HuH-7 (cell line): Measurements from ENCODE around the gene FAHD1.
A peak's percentile ranks its signal among the peaks of the same experiment; 100 is the strongest.

ENCODE experiments used
- DNase-seq: peaks from one replicate; pipeline ENCODE4 v3.0.0; 2011; ENCODE audit warnings: low spot score

Gene FAHD1

DNA sequence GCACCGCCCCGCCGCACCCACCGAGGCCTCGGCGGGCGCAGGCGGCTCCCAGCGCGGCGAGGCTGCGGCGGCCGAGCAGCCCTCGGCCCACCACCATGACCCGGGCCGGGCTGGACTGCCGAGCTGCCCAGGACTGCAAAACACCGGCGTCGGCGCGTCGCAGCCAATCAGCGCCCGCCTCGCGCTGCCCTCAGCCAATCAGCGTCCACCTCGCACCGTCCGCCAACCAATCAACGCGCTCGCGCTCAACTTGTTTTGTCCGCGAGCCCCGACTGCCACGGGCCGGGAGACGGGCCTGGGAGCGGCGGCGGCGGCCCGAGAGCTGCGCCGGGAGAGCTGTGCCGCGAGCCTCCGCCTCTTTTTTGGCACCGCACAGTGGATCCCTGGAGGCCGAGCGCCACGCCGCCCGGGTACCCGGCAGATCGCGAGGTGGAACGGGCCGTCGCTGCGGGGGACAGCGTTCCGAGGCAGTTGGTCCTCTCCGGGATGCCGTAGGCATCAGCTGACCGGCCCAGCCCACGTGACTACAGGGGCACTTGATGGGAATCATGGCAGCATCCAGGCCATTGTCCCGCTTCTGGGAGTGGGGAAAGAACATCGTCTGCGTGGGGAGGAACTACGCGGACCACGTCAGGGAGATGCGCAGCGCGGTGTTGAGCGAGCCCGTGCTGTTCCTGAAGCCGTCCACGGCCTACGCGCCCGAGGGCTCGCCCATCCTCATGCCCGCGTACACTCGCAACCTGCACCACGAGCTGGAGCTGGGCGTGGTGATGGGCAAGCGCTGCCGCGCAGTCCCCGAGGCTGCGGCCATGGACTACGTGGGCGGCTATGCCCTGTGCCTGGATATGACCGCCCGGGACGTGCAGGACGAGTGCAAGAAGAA, at the start of gene FAHD1, which contains the start of gene HAGH:
Gene FAHD1 (plus strand): TSS at position 516 of the 883 bp plus-strand sequence. CDS start 33 bp downstream, at position 549.
Gene HAGH (minus strand): TSS at position 135 of the 883 bp plus-strand sequence. CDS start 38 bp downstream, at position 97.
- DNase-seq: peak; percentile 100

DNA sequence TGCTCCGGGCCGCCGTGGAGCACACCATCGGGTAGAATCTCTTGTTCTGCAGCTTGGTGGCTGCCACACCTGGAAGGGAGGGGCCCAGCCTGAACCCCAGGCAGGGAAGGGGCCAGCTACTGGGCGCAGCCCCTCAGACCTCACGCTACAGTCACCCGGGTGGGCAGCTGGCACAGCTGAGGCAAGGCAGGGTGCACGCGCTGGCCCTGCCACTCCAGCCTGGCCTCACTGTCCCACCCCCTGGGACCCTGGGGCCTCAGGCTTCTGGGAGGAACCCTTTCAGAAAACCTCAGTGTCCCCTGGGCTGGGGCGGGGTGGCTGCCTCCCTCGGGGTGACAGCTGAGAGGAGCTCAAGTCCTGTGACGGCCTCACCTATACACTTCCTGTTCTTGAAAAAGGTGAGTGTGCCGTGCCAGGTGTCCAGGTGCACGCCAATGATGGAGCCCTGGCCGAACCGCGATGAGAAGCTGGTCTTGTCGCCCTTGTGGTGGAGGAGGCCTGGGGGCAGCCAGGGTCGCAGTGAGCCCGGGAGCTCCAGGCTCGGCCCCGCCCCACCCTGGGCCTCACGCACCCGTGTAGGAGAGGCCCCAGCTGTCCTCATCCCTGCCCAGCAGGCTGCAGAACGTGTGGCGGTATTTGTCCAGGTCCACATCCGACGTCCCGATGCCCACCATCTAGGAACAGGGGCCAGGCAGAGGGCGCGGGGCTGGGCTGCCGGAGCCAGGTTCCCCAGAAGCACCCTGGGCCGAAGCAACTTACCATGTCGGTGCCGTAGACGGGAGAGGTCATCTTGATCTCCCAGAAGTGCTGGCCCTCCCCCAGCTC, 49.4 kb upstream of the FAHD1 start:
- no peak for DNase-seq

DNA sequence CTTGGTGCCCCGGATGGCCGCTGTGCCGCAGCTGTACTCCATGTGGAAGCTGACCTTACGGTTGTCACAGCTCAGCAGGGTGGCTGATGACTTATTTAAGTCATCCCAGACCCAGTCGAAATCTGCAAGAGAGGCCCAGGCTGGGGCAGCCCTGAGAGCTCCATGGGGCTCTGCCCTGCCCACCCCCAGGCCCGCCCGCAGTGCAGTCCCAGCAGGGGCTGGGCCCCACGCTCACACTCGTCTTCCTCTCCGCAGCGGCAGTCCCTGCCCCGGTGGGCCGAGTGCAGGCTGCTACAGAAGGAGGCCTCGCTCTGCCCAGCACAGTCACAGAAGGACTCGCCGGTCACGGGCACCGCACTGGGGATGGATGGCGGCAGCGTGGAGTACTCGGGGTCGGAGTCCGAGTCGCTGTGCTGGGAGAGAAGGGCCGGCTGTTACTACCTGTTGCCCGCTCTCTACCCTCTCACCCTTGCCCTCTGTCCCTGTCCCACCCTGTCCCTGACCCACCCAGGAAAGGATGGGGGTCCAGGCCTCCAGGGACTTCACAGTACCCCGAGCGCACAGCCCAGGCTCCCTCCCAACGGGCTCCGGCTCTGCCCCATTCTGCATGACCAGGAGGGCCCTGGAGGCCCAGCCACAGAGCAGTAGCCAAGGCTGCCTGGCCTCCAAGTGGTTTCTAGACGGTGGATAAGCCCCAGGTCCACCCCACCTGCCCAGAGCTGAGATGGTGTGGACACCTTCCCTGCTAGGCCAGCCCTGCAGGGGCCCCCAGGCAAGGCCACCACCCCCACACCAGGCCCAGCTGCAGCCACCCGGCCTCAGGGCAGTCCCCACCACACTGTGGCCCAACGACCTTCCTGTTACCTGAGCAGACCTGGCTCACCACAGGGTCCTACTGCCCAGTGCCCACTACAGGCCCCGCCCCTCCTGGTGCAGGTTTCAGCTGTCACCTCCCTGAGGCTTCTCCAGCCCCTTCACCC, 48.5 kb upstream of the FAHD1 start:
- no peak for DNase-seq

DNA sequence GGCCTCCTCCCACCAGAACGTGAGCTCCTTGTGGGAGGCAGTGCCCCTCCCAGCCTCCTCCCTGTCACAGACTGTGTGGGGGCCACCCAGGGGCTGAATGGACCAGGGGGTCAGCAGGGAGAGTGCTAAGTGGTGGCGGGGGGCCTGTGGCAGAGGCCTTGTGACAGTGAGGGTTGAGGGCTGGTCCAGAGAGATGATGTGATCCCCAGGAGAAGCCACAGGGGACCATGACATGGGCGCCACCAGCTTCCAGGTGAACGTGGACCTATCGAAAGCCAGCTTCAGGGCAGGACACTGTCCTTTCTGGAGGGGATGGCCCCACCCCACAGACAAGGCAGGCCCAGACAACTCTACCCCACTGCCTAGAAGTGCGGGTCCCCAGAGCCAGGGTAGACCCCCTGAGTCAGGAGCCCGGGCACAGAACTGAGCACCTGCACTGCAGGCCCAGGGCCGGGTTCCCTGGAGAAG, 47.7 kb upstream of the FAHD1 start:
- DNase-seq: no peak

DNA sequence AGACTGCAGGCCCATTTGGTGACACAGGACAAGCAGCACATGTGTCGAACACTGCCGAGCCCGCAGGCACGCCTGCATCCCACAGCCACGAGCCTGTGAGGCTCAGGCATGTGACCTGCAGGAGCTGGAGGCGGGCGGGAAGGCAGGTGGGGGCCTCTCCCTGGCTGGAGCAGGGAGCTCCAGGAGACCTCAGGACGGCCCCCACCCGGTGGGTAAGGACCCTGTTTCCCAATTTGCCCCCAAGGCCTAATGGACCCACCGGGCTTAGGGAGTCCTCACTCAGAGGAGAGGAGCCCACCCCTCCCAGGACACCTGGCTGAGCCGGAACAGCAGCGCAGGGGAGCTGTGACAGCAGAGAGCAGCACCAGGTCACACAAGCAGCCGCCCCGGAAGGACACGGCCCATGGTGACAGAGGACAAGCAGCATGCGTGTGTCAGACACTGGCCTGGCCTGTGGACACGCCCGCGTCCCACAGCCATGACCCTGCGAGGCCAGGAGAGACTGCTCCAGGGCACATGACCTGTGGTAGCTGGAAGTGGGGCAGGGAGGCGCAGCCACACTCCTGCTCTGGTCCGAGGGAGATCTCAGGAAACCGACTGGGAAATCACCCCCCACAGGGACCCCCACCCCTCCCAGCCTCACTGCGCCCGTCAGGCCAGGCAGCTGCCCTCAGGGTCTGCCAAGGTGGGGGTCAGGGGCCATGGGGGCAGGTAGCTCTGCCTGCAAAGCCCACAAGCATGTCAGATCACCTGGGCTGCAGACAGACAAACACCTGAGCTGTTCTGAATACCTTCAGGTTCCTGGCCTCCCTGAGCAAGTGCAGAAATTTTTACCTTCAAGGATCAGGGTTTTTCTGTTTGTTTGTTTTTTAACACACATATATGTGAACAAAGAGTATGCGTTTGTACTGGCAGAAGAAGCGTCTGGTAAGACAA, 47.0 kb upstream of the FAHD1 start:
- no peak for DNase-seq

DNA sequence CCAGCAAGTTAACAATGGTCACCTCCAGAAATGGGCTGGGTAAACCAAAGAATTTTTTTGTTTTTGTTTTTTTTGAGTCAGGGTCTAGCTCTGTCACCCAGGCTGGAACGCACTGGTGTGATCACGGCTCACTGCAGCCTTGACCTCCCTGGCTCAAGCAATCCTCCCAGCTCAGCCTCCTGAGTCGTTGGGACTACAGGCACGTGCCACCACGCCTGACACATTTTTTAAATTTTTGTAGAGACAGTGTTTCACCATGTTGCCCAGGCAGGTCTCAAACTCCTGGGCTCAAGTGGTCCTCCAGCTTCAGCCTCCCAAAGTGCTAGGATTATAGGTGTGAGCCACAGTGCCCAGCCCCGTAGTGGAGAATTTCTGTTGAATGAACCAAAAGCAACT, 46.3 kb upstream of the FAHD1 start:
- no peak for DNase-seq

DNA sequence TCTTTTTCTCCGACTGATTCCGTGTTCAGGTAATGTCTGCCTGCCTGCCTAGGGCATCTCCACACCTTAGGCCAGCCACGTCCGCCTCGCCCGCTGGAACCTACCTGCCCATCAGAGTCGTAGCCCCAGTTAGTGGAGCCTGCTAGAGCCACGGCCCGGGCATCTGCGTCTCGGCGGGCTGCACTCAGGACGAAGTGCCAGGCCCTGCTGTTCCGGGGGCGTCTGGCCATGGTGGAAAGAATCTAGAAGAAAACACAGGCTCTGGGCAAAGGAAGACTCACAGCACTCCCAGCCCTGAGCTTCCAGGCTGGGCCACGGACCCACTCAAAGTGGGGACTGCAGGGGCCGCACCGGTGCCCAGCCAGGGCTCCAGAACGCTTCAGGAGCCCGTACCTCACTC, 45.8 kb upstream of the FAHD1 start:
- DNase-seq: no peak

DNA sequence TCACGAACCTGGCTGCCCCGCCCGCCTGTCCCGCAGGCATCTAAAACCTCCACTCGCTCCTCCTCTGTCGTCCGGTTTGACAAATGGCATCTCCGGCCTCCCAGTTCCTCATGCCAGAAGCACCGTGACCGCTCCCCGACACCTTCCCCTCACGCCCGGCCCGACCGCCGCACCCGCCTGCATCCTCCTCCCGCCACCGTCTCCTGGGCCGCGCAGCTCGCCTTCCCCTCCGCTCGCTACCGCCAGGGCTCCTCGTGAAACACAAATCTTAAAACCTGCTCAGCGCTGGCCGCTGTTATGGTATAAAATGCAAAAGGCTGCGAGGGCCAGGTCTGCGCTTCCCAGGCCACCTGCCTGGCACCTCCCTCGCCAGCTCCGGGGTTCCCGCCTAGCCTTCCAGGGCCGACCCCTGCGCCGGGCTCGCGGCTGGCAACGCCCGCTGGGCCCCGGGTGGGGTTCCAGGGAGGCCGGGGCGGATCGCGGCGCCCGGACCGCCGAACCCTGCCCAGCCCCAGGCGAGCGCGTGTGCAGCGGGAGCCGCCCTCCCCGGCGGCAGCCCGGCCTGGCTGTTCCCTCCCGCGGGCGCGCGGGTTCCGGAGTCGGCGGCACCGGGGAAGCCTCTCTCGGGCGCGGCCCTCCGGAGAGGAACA, 45.1 kb upstream of the FAHD1 start:
- no peak for DNase-seq

DNA sequence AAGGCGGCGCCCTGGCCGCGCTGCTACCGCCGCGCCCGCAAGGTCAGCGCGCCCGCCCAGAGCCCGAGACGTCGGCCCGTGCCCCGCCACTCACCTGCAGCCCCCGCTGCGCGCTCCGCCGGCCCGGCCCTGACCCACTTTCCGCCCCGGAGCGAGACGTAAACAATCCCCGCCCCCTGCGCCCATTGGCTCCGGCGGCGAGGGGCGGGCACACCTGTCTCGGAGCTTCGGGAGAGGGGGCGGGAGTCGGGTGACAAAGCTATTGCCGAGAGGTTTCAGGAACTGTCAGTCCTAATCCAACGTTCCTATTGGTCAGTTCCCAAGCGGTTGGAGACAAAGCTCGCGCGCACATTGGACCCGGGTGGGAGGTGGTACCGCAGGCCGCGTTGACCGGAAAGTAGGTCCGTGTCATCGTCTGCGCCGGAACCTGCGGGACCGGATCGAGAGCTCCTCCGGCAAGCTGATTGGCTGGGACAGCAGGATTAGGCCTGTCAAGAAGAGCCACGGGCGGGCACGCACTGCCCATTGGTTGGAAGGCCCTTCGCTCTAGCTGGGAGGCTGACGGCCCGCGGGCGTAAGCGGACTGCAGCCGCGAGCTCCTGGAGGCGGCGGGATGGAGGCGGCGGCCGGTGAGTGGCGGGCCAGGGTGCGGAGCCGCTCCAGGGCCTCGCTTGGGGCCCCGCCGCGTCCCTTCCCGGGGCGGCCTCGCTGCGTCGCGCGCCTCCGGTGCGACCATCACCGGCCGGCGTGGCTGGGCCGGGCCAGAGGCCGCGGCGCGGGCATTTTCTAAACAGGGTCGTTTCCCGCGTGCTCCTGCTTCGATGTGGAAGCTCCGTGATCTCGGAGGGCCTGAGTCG, 44.4 kb upstream of the FAHD1 start, which contains the start of the genes NUBP2 and SPSB3:
Gene NUBP2 (plus strand): TSS at position 553 of the 857 bp plus-strand sequence. CDS start 61 bp downstream, at position 614.
Gene SPSB3 (minus strand): TSS at position 164 of the 857 bp plus-strand sequence. CDS start 1,088 bp downstream, outside the sequence.
- peak; percentile 100 for DNase-seq

- no peak for DNase-seq
Measured at GRCh38 chr16:1784977-1785845, 41.8 kb upstream of the FAHD1 start.

- no peak for DNase-seq
Measured at GRCh38 chr16:1785846-1786170, 41.2 kb upstream of the FAHD1 start.

DNA sequence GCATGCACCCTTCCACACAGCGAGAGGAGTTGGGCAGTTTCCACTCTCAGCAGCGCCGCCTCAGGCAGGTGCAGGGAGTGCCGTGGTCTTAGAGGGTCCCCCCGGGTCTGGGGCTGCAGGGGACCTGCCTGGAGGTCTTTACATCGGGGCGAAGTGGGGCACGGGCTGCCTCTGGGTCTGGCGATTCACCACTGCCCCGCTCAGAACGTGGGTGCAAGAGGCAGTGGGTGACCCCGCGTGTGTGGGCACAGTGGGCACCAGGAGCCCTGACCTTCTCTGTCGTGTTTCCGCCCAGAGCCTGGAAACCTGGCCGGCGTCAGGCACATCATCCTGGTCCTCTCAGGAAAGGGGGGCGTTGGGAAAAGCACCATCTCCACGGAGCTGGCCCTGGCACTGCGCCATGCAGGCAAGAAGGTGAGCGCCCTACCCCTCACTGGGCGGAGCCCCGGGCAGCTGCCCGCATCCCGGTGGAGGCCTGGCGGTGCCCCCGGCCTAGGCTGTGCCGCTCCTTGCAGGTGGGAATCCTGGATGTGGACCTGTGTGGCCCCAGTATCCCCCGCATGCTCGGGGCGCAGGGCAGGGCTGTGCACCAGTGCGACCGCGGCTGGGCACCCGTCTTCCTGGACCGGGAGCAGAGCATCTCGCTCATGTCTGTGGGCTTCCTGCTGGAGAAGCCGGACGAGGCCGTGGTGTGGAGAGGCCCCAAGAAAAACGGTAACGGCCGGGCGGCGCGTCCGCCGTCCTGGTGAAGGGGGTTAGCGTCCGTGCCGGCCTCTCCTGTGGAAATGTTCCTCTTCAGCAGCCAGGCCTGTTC, 40.6 kb upstream of the FAHD1 start:
- DNase-seq: no peak

DNA sequence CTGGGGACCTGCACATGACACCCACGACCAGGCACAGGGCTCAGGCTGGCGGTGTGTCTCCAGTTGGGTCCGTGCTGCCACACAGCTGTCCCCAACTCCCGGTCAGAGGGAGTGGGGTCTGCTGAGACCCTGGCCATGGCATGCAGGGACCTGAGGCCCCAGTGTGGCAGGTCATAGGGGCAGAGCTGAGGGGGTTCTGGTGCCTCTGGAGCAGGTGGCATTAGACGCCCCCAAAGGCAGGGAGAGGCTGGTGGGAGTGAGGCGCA, 40.0 kb upstream of the FAHD1 start:
- no peak for DNase-seq

- no peak for DNase-seq
Measured at GRCh38 chr16:1787322-1788094, 39.5 kb upstream of the FAHD1 start.

- DNase-seq: no peak
Measured at GRCh38 chr16:1788095-1788707, 38.8 kb upstream of the FAHD1 start.

- DNase-seq: no peak
Measured at GRCh38 chr16:1788708-1789100, 38.3 kb upstream of the FAHD1 start.
